NOMO-1 treated with dmso at 0.1 percent for 144 hours (cell line): ENCODE data around the gene STX1A.
"Not testable (repeated sequence)": the region's sequence is repeated elsewhere in the genome, so short reads cannot be mapped to it uniquely, and the experiment has no call there.

Source experiments
- DNase-seq: peaks from one replicate; lab custom pipeline; 2025; ENCODE audit not compliant: unreplicated experiment; lab: John Stamatoyannopoulos, UW

STX1A gene

DNA sequence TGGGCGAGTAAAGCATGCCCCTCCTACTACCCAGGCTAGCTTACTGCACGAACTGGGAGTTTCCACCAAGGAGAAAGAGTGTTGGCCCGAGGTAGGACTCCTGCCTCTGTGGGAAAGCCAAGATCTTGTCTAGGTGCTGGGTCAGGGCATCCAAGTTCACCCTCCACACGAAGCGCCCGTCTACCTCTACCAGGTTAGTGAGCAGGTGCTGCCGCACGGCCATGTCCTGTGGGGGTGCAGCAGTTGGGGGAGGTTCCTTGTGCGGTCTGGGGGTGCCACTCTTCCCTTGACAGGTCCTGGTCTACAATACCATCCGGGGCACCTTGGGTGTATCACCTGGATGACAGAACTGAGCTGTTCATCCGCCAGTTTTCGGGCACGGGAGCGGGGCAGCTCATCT lies 17.4 kb upstream of the STX1A start:
- DNase-seq = no peak

DNA sequence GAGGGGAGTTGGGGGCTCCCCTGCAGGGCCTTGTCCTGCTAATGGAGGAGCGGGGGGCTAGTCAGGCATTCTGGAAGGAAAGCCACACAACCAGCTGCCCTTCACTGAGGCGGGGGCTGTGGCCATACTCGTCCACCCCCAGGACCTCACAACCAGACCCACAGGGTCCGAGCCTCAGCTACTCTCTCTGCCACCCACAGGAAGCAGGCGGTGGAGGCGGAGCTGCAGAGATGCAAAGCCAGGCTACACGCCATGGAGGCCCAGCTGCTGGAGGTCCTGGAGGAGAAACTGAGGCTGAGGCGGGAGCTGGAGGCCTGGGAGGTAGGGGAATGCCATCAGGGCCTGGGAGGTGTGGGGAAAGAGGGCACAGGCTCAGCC lies 16.0 kb upstream of the STX1A start:
- DNase-seq = no peak

DNA sequence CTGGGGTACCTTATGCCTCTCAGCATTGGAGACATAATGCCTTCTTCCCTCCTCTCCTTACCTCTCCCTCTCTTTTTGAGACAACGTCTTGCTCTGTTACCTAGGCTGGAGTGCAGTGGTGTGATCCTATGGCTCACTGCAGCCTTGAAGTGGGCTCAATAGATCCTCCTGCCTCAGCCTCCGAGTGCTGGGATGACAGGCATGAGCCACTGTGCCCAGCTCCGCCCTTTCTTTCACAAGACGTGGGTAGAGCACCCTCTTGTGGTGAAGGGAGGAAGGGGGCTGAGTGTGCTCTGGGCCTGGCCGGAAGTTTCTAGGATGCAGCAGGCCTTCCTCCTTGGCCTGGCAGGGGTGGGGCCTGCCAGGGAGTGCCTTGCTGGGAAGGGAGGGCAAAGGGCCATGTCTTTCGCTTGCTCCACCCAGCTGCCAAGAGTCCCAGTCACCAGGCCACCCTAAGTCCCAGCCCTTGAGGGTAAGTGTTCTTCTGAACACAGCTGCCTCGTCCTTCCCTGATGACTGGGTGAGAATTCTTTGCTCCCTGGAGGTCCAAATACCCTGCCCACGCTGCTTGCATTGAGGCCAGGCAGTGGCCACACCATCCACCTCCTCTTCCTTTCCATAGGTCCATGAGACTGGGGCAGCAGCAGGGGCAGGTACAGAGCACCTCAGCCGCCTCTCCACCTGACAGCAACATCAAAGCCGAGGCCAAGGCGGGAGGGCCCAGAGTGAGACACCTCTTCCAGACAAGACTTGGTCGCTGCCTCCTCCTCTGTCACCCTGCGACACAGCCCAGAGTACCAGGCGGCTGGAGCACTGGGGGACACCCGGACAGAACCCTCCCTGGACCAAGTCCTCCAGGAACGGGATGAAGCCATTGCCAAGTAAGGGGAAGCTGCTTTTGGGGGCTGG lies 15.4 kb upstream of the STX1A start:
- peak; percentile 100 for DNase-seq

DNA sequence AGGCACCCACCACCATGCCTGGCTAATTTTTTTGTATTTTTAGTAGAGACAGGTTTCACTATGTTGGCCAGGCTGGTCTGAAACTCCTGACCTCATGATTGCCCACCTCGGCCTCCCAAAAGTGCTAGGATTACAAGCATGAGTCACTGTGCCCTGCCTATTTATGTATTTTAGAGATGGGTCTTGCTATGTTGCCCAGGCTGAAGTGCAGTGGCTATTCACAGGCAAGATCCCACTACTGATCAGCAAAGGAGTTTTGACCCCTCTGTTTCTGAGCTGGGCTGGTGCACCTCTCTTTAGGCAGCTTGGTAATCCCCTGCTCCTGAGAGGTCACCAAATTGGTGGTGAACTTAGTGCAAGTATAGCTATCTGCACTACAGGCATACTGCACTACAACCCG lies 12.9 kb upstream of the STX1A start:
- no peak for DNase-seq

DNA sequence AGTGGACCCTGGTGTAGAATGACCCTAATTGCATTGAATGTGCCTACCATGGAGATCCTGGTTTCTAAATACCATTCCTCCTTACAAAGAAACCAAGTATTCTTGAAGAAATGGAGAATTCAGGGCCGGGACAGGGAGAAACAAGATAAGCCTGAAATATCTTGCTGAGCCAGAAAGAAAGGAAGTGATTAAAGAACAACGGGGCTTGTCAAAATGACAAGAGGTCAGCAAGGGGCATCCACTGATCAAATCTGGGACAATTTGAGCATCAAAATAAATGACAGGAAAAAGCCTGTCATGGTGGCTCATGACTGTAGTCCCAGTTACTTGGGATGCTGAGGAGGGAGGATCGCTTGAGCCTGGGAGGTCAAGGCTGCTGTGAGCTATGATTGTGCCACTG lies 11.0 kb upstream of the STX1A start:
- no peak for DNase-seq

DNA sequence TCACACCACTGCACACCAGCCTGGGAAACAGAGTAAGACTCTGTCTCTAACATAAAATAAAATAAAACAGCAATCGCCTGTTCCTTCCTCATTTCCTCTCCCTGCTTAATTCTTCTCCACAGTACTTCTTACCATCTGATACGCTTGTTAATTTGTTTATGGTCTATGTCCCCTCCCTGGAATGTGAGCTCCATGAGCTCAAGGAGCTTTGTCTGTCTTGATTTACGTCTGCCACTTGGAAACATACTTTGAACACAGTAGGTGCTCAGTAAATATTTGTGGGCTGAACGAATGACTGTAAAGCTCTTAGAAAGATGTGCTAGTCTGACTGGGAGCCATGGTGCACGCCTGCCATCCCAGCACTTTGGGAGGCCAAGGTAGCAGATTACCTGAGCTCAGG lies 9.1 kb upstream of the STX1A start:
- DNase-seq = no peak

DNA sequence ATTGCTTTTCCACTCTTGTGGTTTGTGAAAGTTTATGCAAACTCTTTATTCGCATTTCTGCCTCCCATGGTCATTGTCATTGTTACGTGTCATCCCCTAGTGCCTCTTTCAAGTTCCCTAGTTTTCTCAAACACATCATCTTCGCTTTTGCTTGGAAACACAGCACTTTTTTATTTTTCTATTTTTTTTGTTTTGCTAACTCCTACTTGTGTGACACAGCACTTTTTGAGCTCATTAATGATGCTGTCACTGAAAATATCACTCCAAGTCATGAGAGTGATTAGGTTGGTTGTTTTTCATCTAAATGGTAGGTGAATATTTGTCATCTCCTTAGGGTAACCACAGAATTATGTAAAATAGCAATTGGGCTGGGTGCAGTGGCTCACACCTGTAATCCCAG lies 8.5 kb upstream of the STX1A start:
- no peak for DNase-seq

DNA sequence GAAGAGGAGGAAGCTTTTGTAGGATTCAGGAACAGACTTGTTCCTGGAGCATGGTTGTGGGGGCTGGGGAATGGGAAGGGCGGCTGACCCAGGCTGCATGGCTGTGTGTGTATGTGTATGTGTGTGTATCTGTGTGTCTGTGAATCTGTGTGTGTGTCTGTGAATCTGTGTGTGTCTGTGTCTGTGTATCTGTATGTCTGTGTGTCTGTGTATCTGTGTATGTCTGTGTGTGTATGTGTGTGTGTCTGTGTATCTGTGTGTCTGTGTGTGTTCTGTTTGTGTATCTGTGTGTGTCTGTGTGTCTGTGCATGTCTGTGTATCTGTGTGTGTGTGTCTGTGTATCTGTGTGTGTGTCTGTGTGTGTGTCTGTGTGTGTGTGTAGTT lies 6.6 kb upstream of the STX1A start:
- DNase-seq = no peak

DNA sequence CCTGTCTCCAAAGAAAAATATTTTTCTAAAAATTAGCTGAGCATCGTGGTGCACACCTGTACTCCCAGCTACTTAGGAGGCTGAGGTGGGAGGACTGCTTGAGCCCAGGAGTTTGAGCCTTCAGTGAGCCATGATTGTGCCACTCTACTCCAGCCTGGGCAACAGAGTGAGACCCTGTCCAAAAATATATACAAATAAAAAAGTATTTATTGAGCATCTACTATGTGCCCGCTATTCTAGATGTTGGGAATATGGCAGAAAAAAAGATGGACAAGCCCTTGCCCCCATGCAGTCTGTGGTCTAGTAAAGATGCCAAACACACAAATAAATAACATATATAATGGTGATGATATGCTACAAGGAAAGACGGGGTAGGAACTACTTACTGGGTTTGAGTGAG lies 4.3 kb upstream of the STX1A start:
- DNase-seq = no peak

DNA sequence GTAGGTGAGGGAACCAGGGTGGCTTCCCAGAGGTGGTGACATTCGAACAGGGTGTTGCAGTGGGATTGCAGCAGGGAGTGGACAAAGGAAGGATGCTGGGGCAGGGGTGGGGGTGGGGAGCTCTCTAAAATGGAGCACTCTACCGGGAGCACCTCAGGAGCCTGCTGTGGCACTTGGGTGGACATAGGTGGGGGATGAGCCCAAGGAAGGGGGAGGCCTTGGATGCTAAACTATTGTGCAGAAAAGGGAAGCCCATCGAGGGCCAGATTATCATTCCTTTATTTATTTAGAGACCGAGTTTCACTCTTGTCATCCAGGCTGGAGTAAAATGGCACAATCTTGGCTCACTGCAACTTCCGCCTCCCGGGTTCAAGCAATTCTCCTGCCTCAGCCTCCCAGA lies 3.3 kb upstream of the STX1A start:
- no peak for DNase-seq

DNA sequence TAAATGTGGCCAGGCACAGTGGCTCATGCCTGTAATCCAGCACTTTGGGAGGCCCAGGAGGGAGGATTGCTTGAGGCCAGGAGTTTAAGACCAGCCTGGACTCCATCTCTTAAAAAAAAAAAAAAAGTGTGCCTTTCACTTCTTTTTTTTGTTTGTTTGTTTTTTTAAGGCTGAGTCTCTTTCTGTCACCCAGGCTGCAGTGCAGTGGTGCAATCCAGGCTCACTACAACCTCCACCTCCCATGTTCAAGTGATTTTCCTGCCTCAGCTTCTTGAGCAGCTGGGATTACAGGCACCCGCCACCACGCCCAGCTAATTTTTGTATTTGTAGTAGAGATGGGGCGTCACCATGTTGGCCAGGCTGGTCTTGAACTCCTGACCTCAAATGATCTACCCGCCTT lies 2.7 kb upstream of the STX1A start:
- not testable (repeated sequence) for DNase-seq

DNA sequence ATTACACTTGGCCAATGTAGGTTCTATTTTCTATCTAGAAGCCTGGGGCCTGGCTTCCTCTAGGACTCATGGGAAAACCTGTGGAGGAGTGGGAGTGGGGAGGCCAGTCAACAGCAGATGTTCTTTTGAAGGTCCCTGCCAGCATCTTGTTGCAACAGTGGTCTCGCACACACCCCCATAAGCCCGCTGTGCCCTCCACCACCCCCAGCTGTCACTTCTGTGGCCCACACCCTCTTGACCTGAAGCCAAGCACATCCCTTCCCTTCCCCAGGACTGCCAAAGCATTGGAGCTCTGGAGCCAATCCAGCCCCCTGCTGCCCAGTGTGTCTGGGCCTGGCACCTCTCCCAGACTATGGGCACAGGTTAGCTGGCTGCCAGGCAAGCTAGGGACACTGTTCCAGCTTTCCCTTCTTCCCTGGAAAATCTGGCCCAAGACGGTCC lies 1.9 kb upstream of the STX1A start:
- no peak for DNase-seq

DNA sequence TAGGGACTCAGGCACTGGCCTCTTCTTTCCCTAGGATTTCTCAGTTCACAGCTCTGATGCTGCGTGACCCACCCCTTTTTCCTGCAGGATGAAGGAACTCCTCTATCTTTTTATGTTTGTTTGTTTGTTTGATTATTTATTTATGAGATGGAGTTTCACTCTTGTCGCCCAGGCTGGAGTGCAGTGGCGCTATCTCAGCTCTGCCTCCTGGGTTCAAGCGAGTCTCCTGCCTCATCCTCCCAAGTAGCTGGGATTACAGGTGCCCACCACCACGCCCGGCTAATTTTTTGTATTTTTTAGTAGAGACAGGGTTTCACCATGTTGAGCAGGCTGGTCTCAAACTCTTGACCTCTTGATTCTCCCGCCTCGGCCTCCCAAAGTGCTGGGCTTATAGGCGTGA lies 974 bp upstream of the STX1A start:
- DNase-seq = not testable (repeated sequence)

DNA sequence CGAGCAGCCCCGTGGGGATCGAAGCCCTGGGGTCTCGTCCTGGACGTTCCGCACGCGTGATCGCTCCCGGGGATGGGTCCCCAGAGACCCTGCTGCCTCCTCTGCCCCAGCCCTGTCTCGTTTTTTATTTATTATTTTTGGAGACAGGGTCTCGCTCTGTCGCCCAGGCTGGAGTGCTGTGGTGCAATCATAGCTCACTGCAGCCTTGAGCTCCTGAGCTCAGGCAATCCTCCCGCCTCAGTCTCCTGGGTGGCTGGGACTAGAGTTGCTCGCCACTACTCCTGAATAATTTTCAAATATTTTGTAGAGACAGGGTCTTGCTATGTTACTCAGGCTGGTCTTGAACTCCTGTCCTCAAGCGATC lies 319 bp upstream of the STX1A start:
- DNase-seq = no peak

DNA sequence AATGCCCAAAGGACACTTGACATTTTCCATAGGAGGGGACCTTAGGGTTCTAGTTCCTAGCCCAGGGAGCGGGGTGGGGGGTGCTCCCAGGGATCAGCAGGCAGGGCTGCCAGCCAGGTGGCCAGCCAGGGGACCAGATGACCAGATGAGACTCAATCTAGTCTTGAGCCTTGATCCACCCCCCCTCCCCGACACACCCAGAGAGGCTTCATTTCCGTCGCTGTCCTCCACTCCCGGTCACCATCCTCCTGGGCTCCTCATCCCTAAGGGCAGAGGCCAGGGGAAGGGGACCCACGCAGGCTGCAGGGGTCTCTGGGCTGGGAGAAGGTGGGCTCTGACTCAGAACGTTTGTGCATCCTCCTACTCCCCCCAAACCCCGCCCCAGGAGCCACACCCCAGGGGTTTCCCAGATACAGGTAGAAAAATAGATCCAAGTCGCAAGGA lies 1.0 kb downstream of the STX1A start:
- no peak for DNase-seq

DNA sequence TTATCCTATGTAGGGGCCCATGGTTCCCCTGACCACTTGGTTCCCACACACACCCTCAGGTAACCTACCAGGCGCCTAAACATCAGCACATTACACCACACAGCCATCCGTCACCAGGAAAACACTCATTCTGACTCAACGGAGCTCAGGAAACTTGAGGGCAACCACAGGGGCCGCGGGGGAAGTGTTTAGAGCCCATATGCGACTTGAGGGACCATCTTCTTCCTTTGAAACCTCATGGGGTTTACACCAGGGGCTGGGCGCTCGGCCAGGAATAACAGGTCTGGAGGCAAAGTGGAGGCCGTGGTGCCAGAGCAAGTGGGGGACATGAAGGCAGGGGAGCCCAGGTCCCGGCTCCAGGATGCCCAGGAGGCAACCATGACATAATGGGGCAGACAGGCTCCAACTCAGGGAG lies 1.5 kb downstream of the STX1A start:
- peak; percentile 98 for DNase-seq

DNA sequence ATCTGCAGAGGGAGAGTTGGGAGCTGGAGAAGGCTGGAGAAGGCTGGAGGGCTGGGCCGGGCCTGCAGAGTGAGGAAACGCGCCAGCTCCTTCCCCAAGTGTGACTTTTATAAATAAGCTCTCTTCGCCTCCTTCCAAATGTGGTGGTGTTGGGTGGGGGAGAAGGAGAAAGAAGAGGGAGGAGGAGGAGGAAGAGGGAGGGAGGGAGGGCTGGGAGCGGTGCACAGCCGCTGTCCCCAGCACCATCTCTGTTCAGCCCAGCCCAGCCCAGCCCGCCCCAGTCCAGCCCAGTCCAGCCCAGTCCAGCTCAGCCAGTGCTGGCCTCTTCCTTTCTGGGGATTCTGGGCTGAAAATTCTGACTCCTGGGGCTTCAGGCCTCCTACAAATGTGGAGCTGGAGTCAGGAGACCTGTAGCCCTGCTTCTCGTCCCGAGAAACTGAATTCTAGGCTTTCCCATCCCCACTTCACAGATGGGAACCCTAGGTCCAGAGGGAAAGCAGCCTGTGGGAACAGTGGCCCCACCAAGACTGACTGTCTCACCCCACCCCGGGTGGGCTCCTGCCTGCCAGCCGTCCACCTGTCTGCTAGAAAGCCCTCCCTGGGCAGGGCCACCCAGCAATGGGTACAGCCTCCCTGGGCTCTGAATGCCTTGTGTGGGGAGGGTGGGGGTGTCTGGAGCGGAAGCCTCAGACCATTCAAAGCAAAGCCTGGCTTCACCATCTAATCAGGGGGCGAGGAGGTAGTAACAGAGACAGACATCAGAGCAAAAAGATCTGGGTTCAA lies 2.3 kb downstream of the STX1A start:
- no peak for DNase-seq

DNA sequence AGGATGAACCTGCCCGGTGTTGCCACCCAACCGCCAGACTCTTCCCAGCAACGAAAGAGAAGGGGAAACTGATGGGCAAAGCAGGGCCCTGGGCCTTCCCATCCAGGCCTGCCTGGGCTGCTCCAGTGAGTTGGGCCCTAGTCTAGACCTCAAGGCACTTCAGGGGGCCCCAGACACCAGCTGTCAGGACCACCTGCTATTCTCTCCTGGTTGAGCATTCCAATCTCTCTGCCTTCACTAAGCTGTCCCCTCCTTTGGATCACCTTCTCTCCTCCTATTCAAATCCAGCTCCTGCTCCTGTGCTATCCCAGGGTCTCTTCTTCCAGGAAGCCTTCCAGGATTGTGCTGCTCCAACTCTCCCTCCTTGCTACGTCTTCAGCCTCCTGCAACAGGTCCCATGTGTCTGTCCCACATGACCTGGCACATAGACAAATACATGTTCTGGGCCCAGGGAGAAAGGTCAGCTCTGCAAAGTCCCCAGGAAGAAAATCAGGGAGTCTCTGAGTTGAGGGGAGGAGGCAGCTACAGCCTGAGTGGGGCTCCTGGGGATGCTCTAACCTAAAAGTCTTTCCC lies 3.1 kb downstream of the STX1A start:
- no peak for DNase-seq

DNA sequence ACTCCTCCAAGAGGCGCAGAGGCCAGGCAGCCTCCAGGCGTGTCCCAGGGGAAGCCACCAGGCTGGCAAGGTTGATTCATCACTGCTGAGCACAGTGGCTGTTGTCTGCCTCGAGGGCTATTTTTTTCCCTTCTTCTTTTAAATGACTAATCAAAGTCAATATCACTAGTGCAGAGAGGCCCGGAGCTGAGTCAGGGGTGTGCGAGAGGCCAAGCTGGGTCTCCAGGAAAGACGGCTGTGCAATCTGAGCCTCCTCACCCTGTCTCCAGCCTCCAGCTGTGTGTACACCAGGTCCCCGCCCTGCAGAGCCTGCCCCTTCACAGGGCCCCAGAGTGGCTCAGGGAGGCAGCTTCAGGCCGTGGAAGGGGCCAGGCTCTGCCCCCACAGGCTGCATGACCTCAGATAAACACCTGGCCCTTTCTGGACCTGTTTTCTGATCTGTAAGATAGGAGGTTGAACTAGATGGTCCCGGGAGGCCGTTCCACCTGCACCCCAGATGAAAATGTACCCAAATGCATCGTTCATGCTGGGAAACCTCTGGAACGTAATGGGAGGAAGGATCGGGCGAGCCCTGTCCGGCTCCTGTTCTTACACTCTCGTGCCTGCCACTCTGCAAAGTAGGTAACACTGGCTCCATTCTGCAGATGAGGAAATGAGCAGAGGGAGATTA lies 3.7 kb downstream of the STX1A start:
- DNase-seq = peak; percentile 99

DNA sequence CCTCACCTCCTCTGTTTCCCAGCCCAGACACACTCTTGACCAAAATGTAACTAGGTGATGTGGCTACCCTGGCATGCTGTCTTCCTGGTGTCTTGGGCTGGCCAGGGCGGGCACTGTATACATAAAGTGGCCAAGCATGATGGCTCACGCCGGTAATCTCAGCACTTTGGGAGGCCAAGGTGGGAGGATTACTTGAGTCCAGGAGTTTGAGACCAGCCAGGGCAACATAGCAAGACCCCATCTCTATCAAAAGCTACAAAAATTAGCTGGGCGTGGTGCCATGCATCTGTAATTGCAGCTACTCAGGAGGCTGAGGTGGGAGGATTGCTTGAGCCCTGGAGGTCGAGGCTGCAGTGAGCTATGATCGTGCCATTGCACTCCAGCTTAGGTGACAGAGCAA lies 6.2 kb downstream of the STX1A start:
- not testable (repeated sequence) for DNase-seq

DNA sequence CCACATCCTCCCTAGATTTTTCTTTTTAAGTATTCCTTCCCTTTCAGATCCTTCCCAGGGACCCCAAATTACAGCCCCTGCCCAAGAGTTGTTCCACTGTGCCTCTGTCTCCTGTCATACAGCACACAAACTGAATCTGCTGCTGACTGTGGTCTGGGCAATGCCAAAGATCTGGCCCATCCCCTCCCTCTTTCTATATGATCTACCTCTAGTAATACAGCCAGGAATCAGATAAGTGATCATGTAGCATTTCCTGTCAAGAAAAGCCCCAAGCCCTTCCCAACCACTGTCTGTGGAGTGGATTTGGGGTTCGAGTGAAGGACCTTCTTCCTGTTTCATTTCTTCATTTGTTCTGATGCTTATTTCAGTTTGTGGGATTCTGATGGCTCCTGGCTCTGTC lies 6.7 kb downstream of the STX1A start:
- no peak for DNase-seq
